ENCODE results near the gene KCNQ4. TPM values are rescaled to one million over a fixed set of nuclear protein-coding genes. Genes with fewer than 3 reads are reported as not detected.
A peak's percentile ranks its signal among the peaks of the same experiment; 100 is the strongest.

KCNQ4 gene
- total RNA-seq, 1 donor from 2014 or later = 0.27 TPM

DNA sequence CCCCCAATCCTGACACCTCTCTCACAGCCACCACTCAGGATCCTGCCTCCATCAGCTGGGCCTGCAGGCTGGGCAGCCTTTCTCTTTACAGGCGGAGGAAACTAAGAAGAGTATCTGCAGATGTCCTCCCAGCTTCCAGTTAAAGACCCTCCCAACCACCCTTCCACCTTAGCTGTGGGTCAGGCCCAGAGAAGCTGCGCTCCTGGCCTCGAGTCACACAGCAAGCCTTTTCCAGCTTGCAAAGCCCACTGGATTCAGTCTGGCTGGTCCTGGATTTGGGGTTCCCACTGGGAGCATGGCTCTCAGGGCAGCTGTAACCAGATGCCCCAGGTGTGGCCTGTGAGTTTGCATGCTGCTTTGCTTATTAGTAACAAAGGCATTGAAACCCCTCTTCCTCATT is 19.9 kb downstream of the KCNQ4 start:
- H3K36me3 Mint-ChIP-seq (ENCODE audit: low read depth) = no peaks in the 10 kb centered on the region
- no peaks in the 10 kb centered on the region for H3K27me3 Mint-ChIP-seq
- TF ChIP-seq, protein P1, sequence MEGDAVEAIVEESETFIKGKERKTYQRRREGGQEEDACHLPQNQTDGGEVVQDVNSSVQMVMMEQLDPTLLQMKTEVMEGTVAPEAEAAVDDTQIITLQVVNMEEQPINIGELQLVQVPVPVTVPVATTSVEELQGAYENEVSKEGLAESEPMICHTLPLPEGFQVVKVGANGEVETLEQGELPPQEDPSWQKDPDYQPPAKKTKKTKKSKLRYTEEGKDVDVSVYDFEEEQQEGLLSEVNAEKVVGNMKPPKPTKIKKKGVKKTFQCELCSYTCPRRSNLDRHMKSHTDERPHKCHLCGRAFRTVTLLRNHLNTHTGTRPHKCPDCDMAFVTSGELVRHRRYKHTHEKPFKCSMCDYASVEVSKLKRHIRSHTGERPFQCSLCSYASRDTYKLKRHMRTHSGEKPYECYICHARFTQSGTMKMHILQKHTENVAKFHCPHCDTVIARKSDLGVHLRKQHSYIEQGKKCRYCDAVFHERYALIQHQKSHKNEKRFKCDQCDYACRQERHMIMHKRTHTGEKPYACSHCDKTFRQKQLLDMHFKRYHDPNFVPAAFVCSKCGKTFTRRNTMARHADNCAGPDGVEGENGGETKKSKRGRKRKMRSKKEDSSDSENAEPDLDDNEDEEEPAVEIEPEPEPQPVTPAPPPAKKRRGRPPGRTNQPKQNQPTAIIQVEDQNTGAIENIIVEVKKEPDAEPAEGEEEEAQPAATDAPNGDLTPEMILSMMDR (IDR thresholded peaks at IDR 0.05) = no peak
- CTCF ChIA-PET = no interaction called here
- intact Hi-C loops (cut with micrococcal nuclease) = loop anchor here (2.0 to 5.0 kb wide), 2 partner anchors 95 to 111 kb away; partner anchors contain the start of gene NFYC
- peaks cover 33% of the 10 kb centered on the region for H3K4me1 Mint-ChIP-seq
- H3K27ac Mint-ChIP-seq = peak overlapping the region; percentile 74
- ATAC-seq (ENCODE audit: low read depth) = no peak
- no peaks in the 10 kb centered on the region for H3K9me3 Mint-ChIP-seq
- POLR2A ChIA-PET = interaction anchor here (0.6 to 1.4 kb wide), 2 partner anchors 112 to 523 kb away, joined by 5 to 8 read pairs; partner anchors contain the start of gene NFYC
- no peak overlapping the region for H3K4me3 Mint-ChIP-seq
- no peak for DNase-seq

DNA sequence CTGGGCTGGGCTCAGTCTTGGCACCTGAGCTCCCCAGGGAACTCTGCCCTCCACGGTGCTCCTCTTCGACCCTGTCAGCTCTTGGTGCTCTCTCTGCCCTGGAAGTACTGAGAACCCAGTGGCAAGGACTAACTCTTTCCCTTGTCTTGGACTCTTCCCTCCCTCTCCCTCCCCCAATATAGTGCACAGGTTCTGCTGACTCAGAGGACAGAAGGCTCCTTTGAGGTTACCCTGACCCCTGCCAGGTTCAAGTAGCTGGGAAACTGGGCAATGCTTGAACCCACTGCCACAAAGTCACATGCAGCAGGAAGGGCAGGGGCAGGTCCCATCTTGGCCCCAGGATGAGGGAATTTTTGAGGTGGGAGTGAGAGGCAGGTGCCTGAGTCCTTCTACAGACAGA is 20.3 kb downstream of the KCNQ4 start:
- Mint-ChIP-seq H3K9me3 (no peaks in the 10 kb centered on the region), H3K4me1 (peaks cover 37% of the 10 kb centered on the region), H3K27ac (peak overlapping the region; percentile 68), H3K4me3 (no peak overlapping the region), H3K36me3 (ENCODE audit: low read depth) (no peaks in the 10 kb centered on the region), H3K27me3 (no peaks in the 10 kb centered on the region)
- intact Hi-C loops (cut with micrococcal nuclease) = loop anchor here (2.0 to 5.0 kb wide), 2 partner anchors 95 to 112 kb away; partner anchors contain the start of gene NFYC
- TF ChIP-seq, protein P1 (IDR thresholded peaks at IDR 0.05) = no peak
- ATAC-seq (ENCODE audit: low read depth) = no peak
- CTCF ChIA-PET = no interaction called here
- no peak for DNase-seq
- POLR2A ChIA-PET = interaction anchor here (0.6 to 1.7 kb wide), 4 partner anchors 12 to 1065 kb away, joined by 3 to 6 read pairs (median 5); partner anchors contain the start of gene PPIE

DNA sequence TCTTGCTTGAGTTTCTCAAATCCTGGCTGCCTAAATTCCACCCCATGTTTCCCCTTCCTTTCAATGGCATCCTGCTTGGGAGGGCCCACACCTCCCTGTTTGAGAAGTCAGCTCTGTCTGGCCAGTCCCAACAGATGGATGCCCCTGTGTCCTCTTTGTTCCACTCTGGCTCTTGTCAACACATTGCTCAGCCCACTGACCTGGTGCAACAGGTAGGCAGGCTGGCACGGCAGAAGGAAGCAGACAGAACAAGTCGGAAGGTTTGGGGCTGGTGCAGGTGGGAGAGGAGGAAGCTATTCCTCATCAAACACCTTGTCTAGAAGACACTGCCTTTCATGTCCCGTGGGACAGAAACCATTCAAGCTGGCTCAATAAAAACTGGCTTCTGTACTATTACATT is 22.7 kb downstream of the KCNQ4 start:
- ChIA-PET CTCF (interaction anchor here (1.1 kb wide), 1 partner anchor 44 kb away, joined by 3 read pairs; no protein-coding TSS in a partner anchor), POLR2A (no interaction called here)
- TF ChIP-seq, protein P1 (IDR thresholded peaks at IDR 0.05) = no peak
- ATAC-seq (ENCODE audit: low read depth) = no peak
- peaks cover 48% of the 10 kb centered on the region for H3K4me1 Mint-ChIP-seq
- H3K4me3 Mint-ChIP-seq = no peak overlapping the region
- intact Hi-C loops (cut with micrococcal nuclease) = loop anchor here (5.0 kb wide), 1 partner anchor 34 kb away; no protein-coding TSS in a partner anchor
- no peaks in the 10 kb centered on the region for H3K36me3 Mint-ChIP-seq (ENCODE audit: low read depth)
- H3K27me3 Mint-ChIP-seq = no peaks in the 10 kb centered on the region
- H3K27ac Mint-ChIP-seq = no peak overlapping the region
- DNase-seq = no peak
- H3K9me3 Mint-ChIP-seq = no peaks in the 10 kb centered on the region

DNA sequence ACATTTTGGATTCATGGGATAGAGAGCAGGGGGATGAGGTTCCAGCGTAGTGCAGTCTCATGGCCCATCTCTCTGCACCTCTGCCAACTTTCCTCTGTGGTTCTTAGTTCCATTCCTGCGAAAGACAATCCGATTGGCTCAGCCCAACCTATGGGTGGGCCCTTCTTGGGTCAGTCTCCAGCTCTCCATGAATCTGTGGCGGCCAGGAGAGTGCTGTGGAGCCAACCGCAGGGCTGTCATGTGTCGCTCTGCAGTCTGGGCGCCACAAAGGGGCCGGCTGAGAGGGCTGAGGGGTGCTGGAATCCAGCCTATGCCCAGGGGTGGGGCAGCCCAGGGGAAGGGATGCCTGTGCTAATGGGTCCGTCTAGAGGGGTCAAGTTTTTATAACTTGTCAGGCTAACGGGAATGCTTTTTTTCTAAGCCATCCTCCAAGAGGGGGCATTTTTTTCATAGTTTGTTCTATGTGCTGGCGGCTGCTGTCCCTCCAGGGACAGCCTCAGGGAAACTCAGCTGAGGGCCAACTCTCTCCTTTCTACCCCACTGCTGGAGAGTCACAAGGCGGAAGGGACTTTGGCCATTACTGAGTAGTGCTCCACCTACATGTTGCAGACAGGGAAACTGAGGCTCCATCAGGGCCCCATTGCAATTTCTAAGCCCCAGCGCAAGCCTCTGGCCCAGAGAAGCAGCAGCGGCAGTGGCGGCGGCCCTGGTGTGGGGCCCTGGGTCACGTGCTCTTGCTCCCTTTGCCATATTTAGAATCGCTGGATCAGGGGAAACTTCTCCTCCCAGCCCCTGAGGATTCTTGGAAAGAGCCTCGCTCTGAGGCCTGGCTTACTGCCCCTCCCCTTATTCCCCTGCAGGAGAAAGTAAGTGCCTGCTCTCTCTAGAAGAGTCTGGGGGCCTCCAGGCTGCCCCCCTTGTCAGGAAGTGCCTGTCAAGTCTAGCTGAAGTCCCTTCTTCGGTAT is 23.4 kb downstream of the KCNQ4 start:
- H3K27ac Mint-ChIP-seq = no peak overlapping the region
- peaks cover 40% of the 10 kb centered on the region for H3K4me1 Mint-ChIP-seq
- H3K27me3 Mint-ChIP-seq = no peaks in the 10 kb centered on the region
- H3K9me3 Mint-ChIP-seq = no peaks in the 10 kb centered on the region
- no peak overlapping the region for H3K4me3 Mint-ChIP-seq
- ChIA-PET CTCF (interaction anchor here (1.1 kb wide), 2 partner anchors 33 to 43 kb away, joined by 3 read pairs; no protein-coding TSS in a partner anchor), POLR2A (no interaction called here)
- TF ChIP-seq, protein P1 (IDR thresholded peaks at IDR 0.05) = no peak
- ATAC-seq (ENCODE audit: low read depth) (no peak), DNase-seq (no peak)
- intact Hi-C loops (cut with micrococcal nuclease) = loop anchor here (5.0 kb wide), 1 partner anchor 35 kb away; no protein-coding TSS in a partner anchor
- H3K36me3 Mint-ChIP-seq (ENCODE audit: low read depth) = no peaks in the 10 kb centered on the region

DNA sequence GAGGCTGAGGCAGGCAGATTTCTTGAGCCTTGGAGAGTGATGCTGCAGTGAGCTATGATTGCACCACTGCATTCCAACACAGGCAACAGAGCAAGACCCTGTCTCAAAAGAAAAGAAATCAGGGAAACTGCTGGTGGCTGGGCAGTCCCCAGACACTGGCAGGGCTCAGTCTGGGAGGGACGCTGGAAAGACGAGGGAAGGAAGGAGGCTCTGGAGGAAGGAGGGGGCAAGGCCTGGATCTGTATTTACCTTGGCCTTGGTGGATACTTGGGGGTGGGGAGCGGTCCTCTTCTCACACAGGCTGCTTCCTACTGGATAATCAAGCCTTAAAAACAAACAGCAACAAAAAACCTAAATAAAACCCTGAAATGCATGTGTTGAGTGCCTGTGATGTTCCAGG is 24.4 kb downstream of the KCNQ4 start:
- Mint-ChIP-seq H3K9me3 (no peaks in the 10 kb centered on the region), H3K4me1 (peaks cover 35% of the 10 kb centered on the region), H3K4me3 (no peak overlapping the region), H3K36me3 (ENCODE audit: low read depth) (no peaks in the 10 kb centered on the region), H3K27me3 (no peaks in the 10 kb centered on the region), H3K27ac (no peak overlapping the region)
- ATAC-seq (ENCODE audit: low read depth) (no peak), DNase-seq (no peak)
- TF ChIP-seq, protein P1 (IDR thresholded peaks at IDR 0.05) = no peak
- ChIA-PET POLR2A (no interaction called here), CTCF (interaction anchor here (1.1 kb wide), 1 partner anchor 34 kb away, joined by 3 read pairs; no protein-coding TSS in a partner anchor)
- intact Hi-C loops (cut with micrococcal nuclease) = loop anchor here (5.0 kb wide), 1 partner anchor 36 kb away; no protein-coding TSS in a partner anchor
